HepG2 (cell line): ENCODE results near the gene ACSL1. TPM values are rescaled to one million over a fixed set of nuclear protein-coding genes. Genes with fewer than 3 reads are reported as not detected.

Source experiments
- ATAC-seq: fragments of 200-7000 bp; cut with Tn5 transposase; 3 replicates; pipeline ENCODE4 v1.9.1; 2020; ENCODE audit warnings: mild to moderate bottlenecking, moderate library complexity
- BruUV-seq: library from RNA; stranded (reverse); fragments of 400-500 nt; replicated peaks from 2 replicates; lab custom pipeline; 2021; lab: Mats Ljungman, UMichigan
- CTCF ChIA-PET: fragments of 300-600 bp; formaldehyde crosslinking; extraction: SDS; loops from one replicate; lab custom pipeline; 2021; ENCODE audit warnings: low total read pairs, inconsistent platforms, low intra/inter-chr PET ratio; lab: Yijun Ruan, JAX
- POLR2A ChIA-PET: fragments of 350-600 bp; sonication (Branson Sonifier 250); formaldehyde crosslinking; loops from one replicate; lab custom pipeline; 2020; ENCODE audit warnings: antibody characterized with exemption, inconsistent platforms; lab: Yijun Ruan, JAX
- DNase-seq: peaks from one replicate; pipeline ENCODE4 v3.0.0-alpha.2; 2015; ENCODE audit warnings: low spot score
- FAIRE-seq: peaks from 3 replicates; lab custom pipeline; 2011; peaks lifted over from hg19 to GRCh38; lab: Jason Lieb, UNC
- H2AFZ ChIP-seq: one replicate; pipeline ENCODE4 v1.6.1; 2011; ENCODE audit warnings: low read length, inconsistent platforms
- H3K27ac ChIP-seq: fragments of 300-600 bp; 3 replicates; pipeline ENCODE4 v1.8.0; 2011; ENCODE audit warnings: mixed run types, mild to moderate bottlenecking, mixed read lengths, low read length, inconsistent platforms; ENCODE audit not compliant: insufficient read depth; ENCODE audit errors: extremely low read length
- H3K27me3 ChIP-seq, 2 experiments: fragments of 200-600 bp in 1 of 2; 2 replicates in 1 of 2; 3 replicates in 1 of 2; pipeline versions ENCODE4 v1.6.0 to v1.8.0; 2011; ENCODE audit warnings: low read length in 2 of 2, mild to moderate bottlenecking in 2 of 2, moderate library complexity in 2 of 2, inconsistent platforms in 1 of 2; ENCODE audit not compliant: insufficient read depth in 2 of 2, control insufficient read depth in 1 of 2
- H3K36me3 ChIP-seq, 2 experiments: fragments of 200-600 bp in 1 of 2; replicated peaks in 1 of 2; 2 replicates in 1 of 2; 3 replicates in 1 of 2; pipeline versions ENCODE4 v1.5.1 to v1.8.0; 2011; ENCODE audit warnings: low read length in 2 of 2, inconsistent platforms in 1 of 2; ENCODE audit not compliant: insufficient read depth in 2 of 2, control insufficient read depth in 1 of 2
- H3K4me1 ChIP-seq: 2 replicates; pipeline ENCODE4 v1.5.1; 2012; ENCODE audit warnings: low read length, inconsistent platforms; ENCODE audit not compliant: insufficient read depth
- H3K4me2 ChIP-seq: 2 replicates; pipeline ENCODE4 v1.6.0; 2011; ENCODE audit warnings: low read depth, low read length, inconsistent platforms
- H3K4me3 ChIP-seq, 3 experiments: fragments of 200-600 bp in 1 of 3; sonication (generic), shearing (Covaris generic) in 1 of 3; replicated peaks in 1 of 3; 2 replicates each; pipeline ENCODE4 v1.5.1; 2011 to 2016; ENCODE audit warnings: low read length in 3 of 3, inconsistent platforms in 2 of 3, low read depth in 2 of 3, mild to moderate bottlenecking in 2 of 3, control low read depth in 1 of 3, mixed read lengths in 1 of 3; ENCODE audit not compliant: insufficient read depth in 1 of 3
- H3K79me2 ChIP-seq: one replicate; pipeline ENCODE4 v1.6.1; 2011; ENCODE audit warnings: low read length, inconsistent platforms; ENCODE audit not compliant: insufficient read depth
- H3K9ac ChIP-seq: 2 replicates; pipeline ENCODE4 v1.6.0; 2011; ENCODE audit warnings: mild to moderate bottlenecking, low read depth, low read length, inconsistent platforms; ENCODE audit not compliant: insufficient read depth
- H3K9me3 ChIP-seq: 2 replicates; pipeline ENCODE4 v1.5.1; 2012; ENCODE audit warnings: mild to moderate bottlenecking, low read length
- H4K20me1 ChIP-seq: 2 replicates; pipeline ENCODE4 v1.6.0; 2011; ENCODE audit warnings: inconsistent platforms, mild to moderate bottlenecking, low read length, moderate library complexity; ENCODE audit not compliant: insufficient read depth
- EP300 ChIP-seq, 3 experiments: sonication (generic) in 1 of 3; formaldehyde crosslinking in 1 of 3; IDR thresholded peaks; 2 replicates each; pipeline versions ENCODE4 v1.5.1 to v1.6.1; 2011 to 2020; ENCODE audit warnings: low read depth in 2 of 3, low read length in 2 of 3, borderline replicate concordance in 1 of 3, improper control_type of control experiment in 1 of 3, mild to moderate bottlenecking in 1 of 3, missing genetic modification reagents in 1 of 3, moderate library complexity in 1 of 3
- KDM6A ChIP-seq: IDR thresholded peaks from 2 replicates; pipeline ENCODE4 v1.6.1; 2016; ENCODE audit warnings: low read depth
- NR3C1 ChIP-seq: sonication (generic); formaldehyde crosslinking; IDR thresholded peaks from 2 replicates; pipeline ENCODE4 v1.4.0; 2020; ENCODE audit warnings: missing genetic modification reagents
- PRPF4 ChIP-seq: fragments of 200-400 bp; formaldehyde crosslinking; IDR thresholded peaks from 2 replicates; pipeline ENCODE4 v1.6.1; 2016; ENCODE audit warnings: low read length, low read depth; ENCODE audit not compliant: poor library complexity, severe bottlenecking
- ZBTB20 ChIP-seq: sonication (generic); formaldehyde crosslinking; IDR thresholded peaks from 2 replicates; pipeline ENCODE4 v1.8.1; 2023; ENCODE audit warnings: missing genetic modification reagents, low read depth, mild to moderate bottlenecking, borderline replicate concordance
- ZNF343 ChIP-seq: sonication (generic); formaldehyde crosslinking; IDR thresholded peaks from 2 replicates; pipeline ENCODE4 v1.4.0; 2020; ENCODE audit warnings: mild to moderate bottlenecking, missing genetic modification reagents
- ZNF503 ChIP-seq: sonication (generic); formaldehyde crosslinking; IDR thresholded peaks from 2 replicates; pipeline ENCODE4 v1.4.0; 2020; ENCODE audit warnings: missing genetic modification reagents
- ZNF607 ChIP-seq: sonication (generic); formaldehyde crosslinking; IDR thresholded peaks from 2 replicates; pipeline ENCODE4 v1.5.1; 2020; ENCODE audit warnings: missing genetic modification reagents, mild to moderate bottlenecking, borderline replicate concordance
- ZNF713 ChIP-seq: sonication (generic); formaldehyde crosslinking; IDR thresholded peaks from 2 replicates; pipeline ENCODE4 v1.4.0; 2020; ENCODE audit warnings: mild to moderate bottlenecking, missing genetic modification reagents
- ZNF747 ChIP-seq: sonication (generic); formaldehyde crosslinking; IDR thresholded peaks from 2 replicates; pipeline ENCODE4 v1.8.1; 2023; ENCODE audit warnings: missing genetic modification reagents, mild to moderate bottlenecking, borderline replicate concordance
- ZNF83 ChIP-seq: sonication (generic); formaldehyde crosslinking; IDR thresholded peaks from 2 replicates; pipeline ENCODE4 v1.4.0; 2020; ENCODE audit warnings: missing genetic modification reagents, mild to moderate bottlenecking, borderline replicate concordance
- ZNF878 ChIP-seq: sonication (generic); formaldehyde crosslinking; IDR thresholded peaks from 2 replicates; pipeline ENCODE4 v1.8.1; 2023; ENCODE audit warnings: mild to moderate bottlenecking, missing genetic modification reagents, moderate library complexity
- ZSCAN22 ChIP-seq: sonication (generic); formaldehyde crosslinking; IDR thresholded peaks from 2 replicates; pipeline ENCODE4 v1.4.0; 2020; ENCODE audit warnings: mild to moderate bottlenecking, missing genetic modification reagents
- WGBS: methylation state at CpG from one replicate; pipeline ENCODE4 v1.1.6; 2017; ENCODE audit warnings: low lambda C conversion rate; 5-methylcytosine and 5-hydroxymethylcytosine counted together
- in situ Hi-C: cut with HindIII; loops from 2 replicates; pipeline ENCODE4 v1.10.0; 2017; ENCODE audit warnings: low pct_unique_long_range_greater_than_20kb; ENCODE audit not compliant: extremely low pct_ligation_motif_present
- intact Hi-C: fragments of 100-400 bp; cut with micrococcal nuclease; formaldehyde crosslinking; loops from one replicate; pipeline ENCODE4 v1.10.0; 2022; ENCODE audit not compliant: unreplicated experiment
- polyA plus RNA-seq, 8 experiments: library from polyadenylated mRNA; depleted of rRNA in 3 of 8; stranded (reverse) in 7 of 8; unstranded in 1 of 8; fragments of >200 nt; fragmentation: Illumina TruSeq in 4 of 8; extraction: Trizol in 4 of 8; gene quantifications; 2 replicates each; pipeline versions ENCODE4 v1.2.1 to v1.2.3, GENCODE V29; 2011 to 2016; ENCODE audit warnings: low read depth in 4 of 8, missing spikeins in 1 of 8, mixed read lengths in 1 of 8; ENCODE audit not compliant: insufficient read depth in 1 of 8
- total RNA-seq, 5 experiments: library from RNA; depleted of rRNA; stranded (reverse); fragments of >200 nt; fragmentation: Illumina TruSeq; extraction: Trizol; gene quantifications; 2 replicates each; pipeline ENCODE4 v1.2.3, GENCODE V29; 2016; ENCODE audit warnings: low read depth in 1 of 5
- TF ChIP-seq, protein P1 (sequence below): sonication (generic); formaldehyde crosslinking; IDR thresholded peaks from 2 replicates; pipeline ENCODE4 v1.8.0; 2022; ENCODE audit warnings: mild to moderate bottlenecking, missing genetic modification reagents, moderate library complexity
- TF ChIP-seq, protein P2 (sequence below): sonication (generic); formaldehyde crosslinking; IDR thresholded peaks from 2 replicates; pipeline ENCODE4 v1.5.0; 2020; ENCODE audit warnings: mild to moderate bottlenecking, missing genetic modification reagents

Gene ACSL1
- total and polyA plus RNA-seq, 2 of the 13 experiments (the other 11 are each of a cell fraction or from before 2014, with no cell fraction given), result 10.0 to 29.8 TPM

GRCh38 chr4:184873054-184873453 is 47.3 kb upstream of the ACSL1 start (continued):
- TF ChIP-seq, protein P1, sequence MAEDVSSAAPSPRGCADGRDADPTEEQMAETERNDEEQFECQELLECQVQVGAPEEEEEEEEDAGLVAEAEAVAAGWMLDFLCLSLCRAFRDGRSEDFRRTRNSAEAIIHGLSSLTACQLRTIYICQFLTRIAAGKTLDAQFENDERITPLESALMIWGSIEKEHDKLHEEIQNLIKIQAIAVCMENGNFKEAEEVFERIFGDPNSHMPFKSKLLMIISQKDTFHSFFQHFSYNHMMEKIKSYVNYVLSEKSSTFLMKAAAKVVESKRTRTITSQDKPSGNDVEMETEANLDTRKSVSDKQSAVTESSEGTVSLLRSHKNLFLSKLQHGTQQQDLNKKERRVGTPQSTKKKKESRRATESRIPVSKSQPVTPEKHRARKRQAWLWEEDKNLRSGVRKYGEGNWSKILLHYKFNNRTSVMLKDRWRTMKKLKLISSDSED (CRISPR knock-in tag), result no peak

DNA sequence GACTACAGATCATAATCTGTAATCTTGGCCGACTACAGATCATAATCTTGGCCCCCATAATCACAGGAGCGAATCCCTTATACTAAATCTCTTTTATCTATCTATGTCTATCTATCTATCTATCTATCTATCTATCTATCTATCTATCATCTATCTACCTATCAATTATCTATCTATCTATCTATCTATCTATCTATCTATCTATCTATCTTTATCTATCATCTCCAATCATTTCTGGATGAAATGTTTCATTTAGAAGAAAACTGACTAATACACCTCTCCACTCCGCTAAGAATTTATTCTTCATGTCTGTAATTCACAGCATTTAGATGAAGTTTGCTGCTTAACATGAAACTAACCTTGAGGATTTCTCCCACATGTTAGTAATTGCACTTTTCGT is 45.0 kb upstream of the ACSL1 start:
- H3K9ac ChIP-seq, result no peak overlapping the region
- H3K9me3 ChIP-seq, result no peaks in the 10 kb centered on the region
- POLR2A ChIA-PET, result no interaction called here
- H3K4me3 ChIP-seq, result no peak overlapping the region
- intact Hi-C loops, result no loop called here
- no peak overlapping the region for H3K4me2 ChIP-seq
- TF ChIP-seq, protein P2, sequence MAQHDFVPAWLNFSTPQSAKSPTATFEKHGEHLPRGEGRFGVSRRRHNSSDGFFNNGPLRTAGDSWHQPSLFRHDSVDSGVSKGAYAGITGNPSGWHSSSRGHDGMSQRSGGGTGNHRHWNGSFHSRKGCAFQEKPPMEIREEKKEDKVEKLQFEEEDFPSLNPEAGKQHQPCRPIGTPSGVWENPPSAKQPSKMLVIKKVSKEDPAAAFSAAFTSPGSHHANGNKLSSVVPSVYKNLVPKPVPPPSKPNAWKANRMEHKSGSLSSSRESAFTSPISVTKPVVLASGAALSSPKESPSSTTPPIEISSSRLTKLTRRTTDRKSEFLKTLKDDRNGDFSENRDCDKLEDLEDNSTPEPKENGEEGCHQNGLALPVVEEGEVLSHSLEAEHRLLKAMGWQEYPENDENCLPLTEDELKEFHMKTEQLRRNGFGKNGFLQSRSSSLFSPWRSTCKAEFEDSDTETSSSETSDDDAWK (CRISPR knock-in tag), result no peak
- TF ChIP-seq ZNF713 (CRISPR knock-in tag) (no peak), ZNF503 (CRISPR knock-in tag) (no peak), ZNF83 (CRISPR knock-in tag) (no peak), ZNF343 (no peak), PRPF4 (no peak), ZNF607 (CRISPR knock-in tag) (no peak), ZBTB20 (CRISPR knock-in tag) (no peak), ZNF747 (CRISPR knock-in tag) (no peak), KDM6A (CRISPR knock-in tag) (no peak), ZNF878 (CRISPR knock-in tag) (no peak), NR3C1 (CRISPR knock-in tag) (no peak), ZSCAN22 (no peak), EP300 (IDR thresholded peaks at IDR 0.05; ENCODE audit: low read depth in 2 of 2, low read length in 2 of 2) (no peak), EP300 (CRISPR knock-in tag; IDR thresholded peaks at IDR 0.05; ENCODE audit: borderline replicate concordance) (no peak)
- in situ Hi-C loops, result no loop called here
- FAIRE-seq, result no peak
- CTCF ChIA-PET, result no interaction called here
- H3K27me3 ChIP-seq, result no peaks in the 10 kb centered on the region; a peak in 1 of 5 replicates
- H3K27ac ChIP-seq, result no peak overlapping the region
- no peak overlapping the region for H2AFZ ChIP-seq
- 51% methylated on average over 4 of the region's 4 CpGs for WGBS
- H3K36me3 ChIP-seq, result no peaks in the 10 kb centered on the region
- no TSS peak for BruUV-seq
- no peaks in the 10 kb centered on the region for H3K79me2 ChIP-seq
- no peaks in the 10 kb centered on the region for H4K20me1 ChIP-seq
- no peak for DNase-seq
- no peak for ATAC-seq
- H3K4me1 ChIP-seq, result peaks cover 6% of the 10 kb centered on the region
